Panc1 (cell line): Measurements from ENCODE around the gene PAPSS2. TPM values are rescaled to one million over a fixed set of nuclear protein-coding genes. Genes with fewer than 3 reads are reported as not detected.

ENCODE experiments used
- ATAC-seq: fragments of 200-7000 bp; cut with Tn5 transposase; 2 replicates; pipeline ENCODE4 v1.9.1; 2020; ENCODE audit warnings: mild to moderate bottlenecking, moderate library complexity
- BruUV-seq: library from RNA; stranded (reverse); fragments of 400-500 nt; replicated peaks from 2 replicates; lab custom pipeline; 2021; lab: Mats Ljungman, UMichigan
- CTCF ChIA-PET: fragments of 300-600 bp; sonication (Branson Sonifier 250); formaldehyde crosslinking; loops from one replicate; lab custom pipeline; 2022; ENCODE audit warnings: antibody characterized with exemption; lab: Charles Lee
- POLR2A ChIA-PET: fragments of 300-600 bp; sonication (Branson Sonifier 250); formaldehyde crosslinking; loops from one replicate; lab custom pipeline; 2022; ENCODE audit warnings: antibody characterized with exemption; lab: Charles Lee
- DNase-seq: peaks from one replicate; pipeline ENCODE4 v3.0.0-alpha.2; 2010; ENCODE audit warnings: low read depth, low spot score
- H3K27ac ChIP-seq: 2 replicates; pipeline ENCODE4 v1.5.1; 2011; ENCODE audit warnings: mild to moderate bottlenecking, low read length, inconsistent platforms
- H3K27me3 ChIP-seq: fragments of 200-500 bp; sonication (Bioruptor generic); 2 replicates; pipeline ENCODE4 v1.6.0; 2014; ENCODE audit warnings: low read length, inconsistent platforms; ENCODE audit not compliant: control insufficient read depth, insufficient read depth
- H3K36me3 ChIP-seq: fragments of 200-500 bp; sonication (Bioruptor generic); 2 replicates; pipeline ENCODE4 v1.5.1; 2014; ENCODE audit warnings: inconsistent platforms, mild to moderate bottlenecking, low read length, moderate library complexity; ENCODE audit not compliant: control insufficient read depth, insufficient read depth
- H3K4me1 ChIP-seq: 2 replicates; pipeline ENCODE4 v1.5.1; 2011; ENCODE audit warnings: inconsistent platforms, mild to moderate bottlenecking, low read length, moderate library complexity; ENCODE audit not compliant: control insufficient read depth, insufficient read depth
- H3K4me3 ChIP-seq, 2 experiments: 2 replicates each; pipeline ENCODE4 v1.5.1; 2011 to 2012; ENCODE audit warnings: low read depth in 2 of 2, low read length in 2 of 2, mild to moderate bottlenecking in 2 of 2, inconsistent platforms in 1 of 2, moderate library complexity in 1 of 2
- H3K9me3 ChIP-seq: fragments of 200-500 bp; sonication (Bioruptor generic); 2 replicates; pipeline ENCODE4 v1.5.1; 2014; ENCODE audit warnings: low read depth, mild to moderate bottlenecking, inconsistent platforms, low read length, moderate library complexity; ENCODE audit not compliant: control insufficient read depth, insufficient read depth
- POLR2AphosphoS5 ChIP-seq: IDR thresholded peaks from 2 replicates; pipeline ENCODE4 v1.6.1; 2012; ENCODE audit warnings: mild to moderate bottlenecking, low read depth, low read length, moderate library complexity
- SIN3A ChIP-seq: IDR thresholded peaks from 2 replicates; pipeline ENCODE4 v1.6.1; 2012; ENCODE audit warnings: low read depth, mild to moderate bottlenecking, low read length, moderate library complexity, borderline replicate concordance; ENCODE audit not compliant: insufficient read depth
- TCF7L2 ChIP-seq: IDR thresholded peaks from 2 replicates; pipeline ENCODE4 v1.6.1; 2011; ENCODE audit warnings: mild to moderate bottlenecking, low read depth, low read length, inconsistent platforms
- in situ Hi-C: cut with HindIII; loops from 2 replicates; pipeline ENCODE4 v1.10.0; 2016; ENCODE audit warnings: low sequenced_read_pairs, low pct_unique_long_range_greater_than_20kb
- intact Hi-C: fragments of 100-400 bp; cut with micrococcal nuclease; formaldehyde crosslinking; loops from one replicate; pipeline ENCODE4 v1.10.0; 2022; ENCODE audit not compliant: unreplicated experiment
- total RNA-seq: library from RNA; stranded (reverse); gene quantifications from one replicate; pipeline ENCODE4 v1.2.1, GENCODE V29; 2021; ENCODE audit not compliant: unreplicated experiment
- TF ChIP-seq, protein P1 (sequence below), 2 experiments: IDR thresholded peaks; 2 replicates each; pipeline ENCODE4 v1.6.1; 2011 to 2012; ENCODE audit warnings: low read depth in 2 of 2, control low read depth in 1 of 2, low read length in 1 of 2, mild to moderate bottlenecking in 1 of 2, moderate library complexity in 1 of 2; ENCODE audit not compliant: insufficient read depth in 1 of 2
- TF ChIP-seq, protein P2 (sequence below): fragments of 450-650 bp; IDR thresholded peaks from 2 replicates; pipeline ENCODE4 v1.5.1; 2017; ENCODE audit warnings: mild to moderate bottlenecking

The PAPSS2 gene
- total RNA-seq, 1 experiment from 2014 or later: 17.1 TPM

DNA sequence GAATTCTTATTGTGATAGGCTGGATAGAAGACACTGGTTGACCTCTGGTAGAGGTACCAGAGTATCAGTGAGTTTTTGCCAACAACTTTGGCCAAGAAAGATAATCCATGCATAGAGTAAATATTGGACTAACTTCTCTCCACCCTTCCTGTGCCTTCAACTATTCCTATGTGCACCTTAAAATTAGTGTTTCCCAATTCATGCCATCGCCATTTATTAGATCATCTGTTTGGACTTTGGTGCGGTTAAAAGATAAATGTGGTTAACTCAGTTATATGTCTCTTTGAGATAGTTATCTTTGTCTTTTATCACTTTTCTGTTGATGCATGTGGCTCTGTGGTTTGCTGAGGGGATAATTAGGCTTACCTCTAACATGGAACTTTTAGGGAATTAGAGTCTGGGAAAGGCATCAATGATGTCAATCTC lies 4.6 kb downstream of the PAPSS2 start:
- in situ Hi-C loops (no loop called here), intact Hi-C loops (no loop called here)
- H3K36me3 ChIP-seq: no peaks in the 10 kb centered on the region; the same call in 1 of the 2 replicates
- no TSS peak for BruUV-seq
- CTCF ChIA-PET: no interaction called here
- H3K27me3 ChIP-seq: peaks cover 2% of the 10 kb centered on the region
- no peak overlapping the region for H3K27ac ChIP-seq
- ATAC-seq (no peak), DNase-seq (no peak)
- TF ChIP-seq, protein P1, sequence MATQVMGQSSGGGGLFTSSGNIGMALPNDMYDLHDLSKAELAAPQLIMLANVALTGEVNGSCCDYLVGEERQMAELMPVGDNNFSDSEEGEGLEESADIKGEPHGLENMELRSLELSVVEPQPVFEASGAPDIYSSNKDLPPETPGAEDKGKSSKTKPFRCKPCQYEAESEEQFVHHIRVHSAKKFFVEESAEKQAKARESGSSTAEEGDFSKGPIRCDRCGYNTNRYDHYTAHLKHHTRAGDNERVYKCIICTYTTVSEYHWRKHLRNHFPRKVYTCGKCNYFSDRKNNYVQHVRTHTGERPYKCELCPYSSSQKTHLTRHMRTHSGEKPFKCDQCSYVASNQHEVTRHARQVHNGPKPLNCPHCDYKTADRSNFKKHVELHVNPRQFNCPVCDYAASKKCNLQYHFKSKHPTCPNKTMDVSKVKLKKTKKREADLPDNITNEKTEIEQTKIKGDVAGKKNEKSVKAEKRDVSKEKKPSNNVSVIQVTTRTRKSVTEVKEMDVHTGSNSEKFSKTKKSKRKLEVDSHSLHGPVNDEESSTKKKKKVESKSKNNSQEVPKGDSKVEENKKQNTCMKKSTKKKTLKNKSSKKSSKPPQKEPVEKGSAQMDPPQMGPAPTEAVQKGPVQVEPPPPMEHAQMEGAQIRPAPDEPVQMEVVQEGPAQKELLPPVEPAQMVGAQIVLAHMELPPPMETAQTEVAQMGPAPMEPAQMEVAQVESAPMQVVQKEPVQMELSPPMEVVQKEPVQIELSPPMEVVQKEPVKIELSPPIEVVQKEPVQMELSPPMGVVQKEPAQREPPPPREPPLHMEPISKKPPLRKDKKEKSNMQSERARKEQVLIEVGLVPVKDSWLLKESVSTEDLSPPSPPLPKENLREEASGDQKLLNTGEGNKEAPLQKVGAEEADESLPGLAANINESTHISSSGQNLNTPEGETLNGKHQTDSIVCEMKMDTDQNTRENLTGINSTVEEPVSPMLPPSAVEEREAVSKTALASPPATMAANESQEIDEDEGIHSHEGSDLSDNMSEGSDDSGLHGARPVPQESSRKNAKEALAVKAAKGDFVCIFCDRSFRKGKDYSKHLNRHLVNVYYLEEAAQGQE (IDR thresholded peaks at IDR 0.05; ENCODE audit: insufficient read depth in 1 of 2, low read depth in 2 of 2, low read length in 1 of 2): no peak
- TF ChIP-seq POLR2AphosphoS5 (no peak), SIN3A (no peak), TCF7L2 (no peak)
- TF ChIP-seq, protein P2, sequence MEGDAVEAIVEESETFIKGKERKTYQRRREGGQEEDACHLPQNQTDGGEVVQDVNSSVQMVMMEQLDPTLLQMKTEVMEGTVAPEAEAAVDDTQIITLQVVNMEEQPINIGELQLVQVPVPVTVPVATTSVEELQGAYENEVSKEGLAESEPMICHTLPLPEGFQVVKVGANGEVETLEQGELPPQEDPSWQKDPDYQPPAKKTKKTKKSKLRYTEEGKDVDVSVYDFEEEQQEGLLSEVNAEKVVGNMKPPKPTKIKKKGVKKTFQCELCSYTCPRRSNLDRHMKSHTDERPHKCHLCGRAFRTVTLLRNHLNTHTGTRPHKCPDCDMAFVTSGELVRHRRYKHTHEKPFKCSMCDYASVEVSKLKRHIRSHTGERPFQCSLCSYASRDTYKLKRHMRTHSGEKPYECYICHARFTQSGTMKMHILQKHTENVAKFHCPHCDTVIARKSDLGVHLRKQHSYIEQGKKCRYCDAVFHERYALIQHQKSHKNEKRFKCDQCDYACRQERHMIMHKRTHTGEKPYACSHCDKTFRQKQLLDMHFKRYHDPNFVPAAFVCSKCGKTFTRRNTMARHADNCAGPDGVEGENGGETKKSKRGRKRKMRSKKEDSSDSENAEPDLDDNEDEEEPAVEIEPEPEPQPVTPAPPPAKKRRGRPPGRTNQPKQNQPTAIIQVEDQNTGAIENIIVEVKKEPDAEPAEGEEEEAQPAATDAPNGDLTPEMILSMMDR: no peak
- H3K4me1 ChIP-seq: 0 out of 2 replicates have a peak, but pooled peaks cover 2% of the 10 kb centered on the region
- POLR2A ChIA-PET: no interaction called here
- H3K9me3 ChIP-seq: no peaks in the 10 kb centered on the region
- no peak overlapping the region for H3K4me3 ChIP-seq

DNA sequence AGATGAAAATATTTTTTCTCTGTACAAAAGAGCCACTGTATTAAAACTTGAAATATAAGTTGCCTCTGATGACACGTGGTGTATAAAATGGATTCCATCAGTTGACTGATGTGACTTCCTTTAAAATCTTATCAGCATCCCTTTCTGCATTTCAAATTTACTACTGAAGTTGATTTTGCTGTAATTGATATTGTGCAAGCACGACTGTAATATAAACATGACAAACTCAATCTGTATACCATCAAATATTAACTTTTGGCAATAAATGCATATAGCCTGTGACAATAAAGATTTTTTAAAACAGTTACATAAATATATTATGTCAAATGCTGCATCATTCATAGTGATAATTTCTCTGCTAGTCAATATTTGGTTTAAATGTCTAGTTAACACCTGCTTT lies 7.8 kb downstream of the PAPSS2 start:
- Histone ChIP-seq H3K4me3 (no peak overlapping the region), H3K27me3 (no peaks in the 10 kb centered on the region), H3K27ac (no peak overlapping the region), H3K36me3 (no peaks in the 10 kb centered on the region), H3K4me1 (no peaks in the 10 kb centered on the region), H3K9me3 (no peaks in the 10 kb centered on the region)
- in situ Hi-C loops: no loop called here
- ATAC-seq (no peak), DNase-seq (no peak)
- intact Hi-C loops: no loop called here
- BruUV-seq: no TSS peak
- ChIA-PET POLR2A (no interaction called here), CTCF (no interaction called here)
- TF ChIP-seq, protein P1 (IDR thresholded peaks at IDR 0.05; ENCODE audit: insufficient read depth in 1 of 2, low read depth in 2 of 2, low read length in 1 of 2): no peak
- TF ChIP-seq TCF7L2 (no peak), POLR2AphosphoS5 (no peak), SIN3A (no peak)
- TF ChIP-seq, protein P2: no peak
